Measurements from ENCODE around the gene RAB11B. TPM values are rescaled to one million over a fixed set of nuclear protein-coding genes. Genes with fewer than 3 reads are reported as not detected.
"Not testable (repeated sequence)": the region's sequence is repeated elsewhere in the genome, so short reads cannot be mapped to it uniquely, and the experiment has no call there.

Gene RAB11B
- total RNA-seq, 1 donor from 2014 or later, result 76.9 TPM

DNA sequence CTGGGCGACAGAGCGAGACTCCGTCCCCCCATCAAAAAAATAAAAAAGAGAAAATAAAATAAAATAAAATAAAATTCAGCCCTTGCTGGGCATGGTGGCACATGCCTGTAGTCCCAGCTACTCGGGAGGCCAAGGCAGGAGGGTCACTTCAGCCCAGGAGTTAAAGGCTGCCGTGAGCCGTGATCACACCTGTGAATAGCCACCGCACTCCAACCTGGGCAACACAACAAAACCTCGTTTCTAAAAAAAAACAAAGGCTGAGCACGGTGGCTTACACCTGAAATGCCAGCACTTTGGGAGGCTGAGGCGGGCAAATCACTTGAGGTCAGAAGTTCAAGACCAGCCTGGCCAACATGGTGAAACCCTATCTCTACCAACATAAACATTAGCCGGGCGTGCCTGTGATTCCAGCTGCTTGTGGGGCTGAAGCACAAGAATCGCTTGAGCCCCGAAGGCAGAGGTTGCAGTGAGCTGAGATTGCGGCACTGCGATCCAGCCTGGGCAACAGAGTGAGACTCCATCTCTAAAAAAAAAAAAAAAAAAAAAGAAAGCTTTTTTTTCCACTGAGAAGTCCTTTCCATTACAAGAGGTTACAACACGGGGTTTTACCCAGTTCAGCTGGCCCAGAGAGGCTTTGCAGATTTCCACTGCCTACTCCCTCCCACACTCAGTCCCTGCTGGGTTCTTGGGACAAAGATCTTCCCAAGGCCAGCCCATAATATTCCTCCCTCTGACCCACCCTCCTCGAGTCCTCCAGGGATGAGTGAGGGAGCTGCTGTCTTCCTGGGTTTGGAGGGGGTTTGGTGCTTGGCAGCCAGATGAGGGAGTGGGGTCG lies 19.8 kb upstream of the RAB11B start:
- no peak for DNase-seq

- no peak for DNase-seq
Observed at GRCh38 chr19:8371011-8371804, 19.0 kb upstream of the RAB11B start.

GRCh38 chr19:8373867-8374813 lies 16.0 kb upstream of the RAB11B start:
- DNase-seq, result no peak

GRCh38 chr19:8375766-8376165 lies 14.4 kb upstream of the RAB11B start:
- not testable (repeated sequence) for DNase-seq

- not testable (repeated sequence) for DNase-seq
Observed at GRCh38 chr19:8376373-8376974, 13.7 kb upstream of the RAB11B start.

DNA sequence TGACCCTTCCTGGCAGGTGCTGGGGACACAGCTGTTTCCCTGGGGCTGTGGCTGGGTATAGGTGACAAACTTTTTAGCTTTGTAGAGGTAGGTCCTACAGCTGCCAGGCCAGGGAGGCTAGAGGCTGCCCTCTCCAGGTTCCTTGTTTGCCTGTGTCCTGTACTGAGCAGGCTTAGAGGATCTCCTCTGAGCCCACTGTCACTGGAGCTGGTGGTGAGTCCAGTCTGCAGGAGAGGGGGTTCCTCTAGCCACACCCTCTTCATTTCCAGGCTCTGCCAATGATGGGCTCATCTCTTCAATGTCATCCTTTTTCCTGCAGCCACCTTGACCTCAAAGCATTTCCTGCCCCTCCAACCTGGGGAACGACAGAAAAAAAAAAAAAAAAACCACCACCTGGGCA lies 12.6 kb upstream of the RAB11B start:
- DNase-seq, result no peak

GRCh38 chr19:8379156-8379891 lies 10.8 kb upstream of the RAB11B start:
- DNase-seq, result not testable (repeated sequence)

GRCh38 chr19:8384569-8384968 lies 5.6 kb upstream of the RAB11B start:
- DNase-seq, result not testable (repeated sequence)

DNA sequence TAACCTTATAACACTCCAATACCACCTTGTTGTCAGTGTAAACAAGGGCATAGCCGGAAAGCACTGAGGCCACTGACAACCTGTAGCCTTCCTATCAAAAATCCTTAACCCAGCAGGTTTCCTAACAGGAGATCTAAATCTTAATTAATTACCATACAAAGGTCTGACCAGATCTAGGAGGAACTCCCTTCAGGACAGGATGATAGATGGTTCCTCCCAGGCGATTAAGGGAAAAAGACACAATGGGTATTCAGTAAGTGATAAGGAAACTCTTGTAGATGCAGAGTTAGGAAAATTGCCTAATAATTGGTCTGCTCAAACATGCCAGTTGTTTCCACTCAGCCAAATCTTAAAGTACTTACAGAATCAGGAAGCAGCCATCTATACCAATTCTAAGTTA lies 5.1 kb upstream of the RAB11B start:
- DNase-seq, result not testable (repeated sequence)

GRCh38 chr19:8385566-8385965 lies 4.6 kb upstream of the RAB11B start:
- not testable (repeated sequence) for DNase-seq

- not testable (repeated sequence) for DNase-seq
Observed at GRCh38 chr19:8386419-8386818, 3.7 kb upstream of the RAB11B start.

- no peak for DNase-seq
Observed at GRCh38 chr19:8386990-8387389, 3.2 kb upstream of the RAB11B start.

GRCh38 chr19:8387688-8388611 lies 2.2 kb upstream of the RAB11B start:
- DNase-seq, result no peak

- DNase-seq, result no peak
Observed at GRCh38 chr19:8388612-8388958, 1.6 kb upstream of the RAB11B start.

GRCh38 chr19:8390617-8390981 lies 439 bp downstream of the RAB11B start:
- peak; percentile 94 for DNase-seq

DNA sequence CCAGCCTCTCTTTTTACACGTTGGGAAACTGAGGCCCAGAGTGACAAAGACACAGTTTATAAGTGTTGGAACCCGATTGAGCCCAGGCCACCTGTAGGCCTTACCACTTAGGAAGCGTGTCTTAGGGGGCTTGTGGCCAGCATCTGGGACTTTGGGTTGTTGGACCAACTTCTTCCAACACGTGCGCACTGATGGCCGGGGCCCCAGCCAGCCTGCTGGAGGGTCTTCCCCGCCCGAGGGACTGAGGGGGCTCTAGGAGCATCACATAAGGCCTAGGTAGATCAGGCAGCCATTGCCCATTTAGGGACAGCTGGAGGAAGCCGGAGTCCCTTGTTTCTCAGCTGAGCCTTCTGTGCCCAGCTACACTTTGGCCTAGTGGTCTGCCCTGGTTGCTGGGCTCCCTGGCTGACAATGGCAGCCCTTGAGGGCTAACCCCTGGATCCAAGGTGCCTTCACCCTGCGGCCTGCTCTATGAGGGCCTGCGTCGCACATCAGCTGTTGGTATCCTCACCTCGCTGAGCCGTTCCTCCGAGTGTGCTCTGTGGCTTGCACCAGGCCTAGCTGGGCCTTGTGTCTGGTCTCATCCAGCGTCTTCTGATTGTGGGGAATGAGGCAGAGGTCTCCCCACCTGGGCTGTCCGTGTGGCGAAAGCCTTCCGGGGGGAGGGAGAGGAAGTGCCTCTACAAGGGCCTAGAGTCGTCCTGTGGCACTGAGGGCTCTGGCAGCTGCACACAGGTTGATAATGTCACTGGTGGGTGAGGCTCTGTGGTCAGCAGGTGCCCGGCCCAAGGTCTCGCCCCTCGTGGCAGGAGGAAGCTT lies 1.2 kb downstream of the RAB11B start:
- DNase-seq, result no peak

- no peak for DNase-seq
Observed at GRCh38 chr19:8392017-8392591, 1.9 kb downstream of the RAB11B start.

DNA sequence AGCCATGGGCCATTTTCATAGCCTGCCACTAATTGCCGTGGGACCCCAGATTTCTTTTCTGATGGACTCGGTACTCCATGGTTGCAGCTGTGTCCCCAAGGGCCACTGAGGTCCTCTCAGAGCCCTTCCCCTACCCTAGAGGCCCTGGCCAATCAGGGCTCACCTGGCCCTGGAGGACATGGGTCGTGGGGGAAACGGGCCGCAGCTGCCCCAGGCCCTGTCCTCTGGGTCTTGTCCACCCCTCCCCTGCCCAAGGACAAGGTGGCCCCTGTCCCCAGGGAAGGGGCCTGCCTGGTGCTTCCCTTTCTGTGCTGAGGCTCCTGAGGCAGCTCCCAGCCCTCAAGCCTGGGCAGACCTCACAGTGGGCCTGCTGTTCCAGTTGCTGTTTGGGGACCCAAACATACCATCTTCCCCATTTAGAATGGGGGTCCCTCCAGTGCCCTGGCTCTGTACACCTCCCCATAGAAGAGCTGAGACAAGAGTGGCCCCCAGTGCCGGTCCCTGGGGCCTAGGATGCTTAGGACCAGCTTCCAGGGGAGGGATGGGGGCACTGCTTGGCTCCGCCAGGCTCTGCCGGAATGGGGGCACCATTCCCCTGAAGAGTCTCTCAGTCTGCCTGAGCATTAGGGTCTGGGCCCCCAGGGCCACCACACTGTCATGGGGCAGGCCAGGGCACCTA lies 3.2 kb downstream of the RAB11B start:
- no peak for DNase-seq
